GM18520 (cell line): ENCODE results near the gene CYB5R2.
"Not testable (repeated sequence)": the region's sequence is repeated elsewhere in the genome, so short reads cannot be mapped to it uniquely, and the experiment has no call there.

Source experiments
- ATAC-seq: cut with Tn5 transposase; IDR thresholded peaks from one replicate; pipeline ENCODE4 v1.9.1; 2021; ENCODE audit not compliant: unreplicated experiment

The CYB5R2 gene

DNA sequence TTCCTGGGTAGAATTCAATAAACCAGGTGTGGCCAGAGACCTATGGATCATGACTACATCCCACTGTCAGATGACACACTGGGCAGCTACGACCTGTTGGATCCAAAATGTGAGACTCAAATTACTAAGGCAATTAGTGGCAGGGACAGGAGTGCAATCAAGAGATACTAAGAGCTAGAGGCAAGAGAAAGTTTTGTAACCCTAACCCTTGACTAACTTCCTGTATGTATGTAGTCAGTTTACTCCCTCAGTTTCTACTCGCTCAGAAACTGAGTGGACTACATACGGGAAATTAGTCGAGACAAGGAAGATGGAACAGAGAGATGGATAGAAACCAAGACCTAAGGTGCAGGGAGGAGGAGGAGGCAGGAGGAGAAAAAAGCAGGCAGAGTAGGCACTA is 2.7 kb downstream of the CYB5R2 start:
- no peak for ATAC-seq

- no peak for ATAC-seq
Observed at GRCh38 chr11:7668911-7669310, 4.4 kb downstream of the CYB5R2 start.

DNA sequence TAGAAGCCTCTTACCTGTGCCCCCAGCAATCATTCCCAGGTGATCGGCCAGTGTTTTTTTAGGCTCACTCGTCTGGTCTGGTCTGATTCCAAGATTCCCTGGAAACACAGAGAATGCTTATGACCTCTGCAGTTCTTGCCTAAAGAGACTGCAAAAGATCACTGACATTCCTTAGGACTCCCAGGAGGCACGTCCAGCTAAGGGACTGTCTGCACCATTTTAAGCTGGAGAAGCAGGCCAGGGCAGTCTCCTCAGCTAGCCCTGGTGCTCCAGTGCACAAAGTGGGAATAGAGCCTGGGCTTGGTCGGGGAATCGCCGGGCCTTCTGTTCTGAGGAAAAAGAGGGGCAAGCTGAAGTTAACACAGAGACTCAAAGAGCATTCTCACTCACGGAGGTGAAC is 4.8 kb downstream of the CYB5R2 start:
- no peak for ATAC-seq

- ATAC-seq = no peak
Observed at GRCh38 chr11:7667460-7667859, 5.8 kb downstream of the CYB5R2 start.

- no peak for ATAC-seq
Observed at GRCh38 chr11:7666292-7666866, 6.9 kb downstream of the CYB5R2 start.

GRCh38 chr11:7665473-7666291 is 7.6 kb downstream of the CYB5R2 start:
- peak; percentile 92 for ATAC-seq

- no peak for ATAC-seq
Observed at GRCh38 chr11:7664867-7665266, 8.4 kb downstream of the CYB5R2 start.

GRCh38 chr11:7663531-7663930 is 9.8 kb downstream of the CYB5R2 start:
- ATAC-seq = not testable (repeated sequence)

DNA sequence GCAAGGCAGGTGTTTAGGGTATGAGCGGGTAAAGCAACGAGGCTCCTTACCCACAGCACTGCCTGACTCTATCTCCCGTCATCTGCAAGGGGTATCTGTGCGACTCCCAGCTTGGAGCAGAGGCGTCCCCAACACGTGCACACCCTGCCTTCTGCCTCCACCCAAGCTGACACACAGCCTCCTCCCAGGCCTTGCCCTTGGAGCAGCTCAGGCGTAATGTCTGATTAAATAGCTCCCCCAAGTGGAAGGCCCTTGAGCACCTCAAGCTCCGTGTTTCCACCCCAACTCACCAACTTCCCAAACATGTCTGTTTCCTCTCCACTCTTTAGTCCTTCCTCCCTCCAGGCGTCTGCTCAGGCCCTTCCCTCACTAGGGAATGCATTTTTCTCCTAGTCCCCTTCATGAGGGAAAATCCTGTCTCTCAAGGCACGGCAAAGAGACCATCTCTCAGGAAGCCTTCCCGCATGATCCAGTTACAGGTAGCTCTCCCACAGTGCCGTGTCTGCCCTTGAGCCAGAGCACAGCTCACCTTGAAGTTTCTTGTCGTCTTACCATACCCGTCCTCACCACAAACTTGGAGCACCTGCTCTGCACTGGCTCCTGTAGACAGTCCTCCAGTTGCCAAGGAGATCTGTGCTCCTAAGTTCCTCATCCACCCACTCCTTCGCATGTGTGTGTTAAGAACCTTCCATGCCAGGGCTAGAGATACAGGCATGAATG is 15.8 kb downstream of the CYB5R2 start:
- no peak for ATAC-seq

DNA sequence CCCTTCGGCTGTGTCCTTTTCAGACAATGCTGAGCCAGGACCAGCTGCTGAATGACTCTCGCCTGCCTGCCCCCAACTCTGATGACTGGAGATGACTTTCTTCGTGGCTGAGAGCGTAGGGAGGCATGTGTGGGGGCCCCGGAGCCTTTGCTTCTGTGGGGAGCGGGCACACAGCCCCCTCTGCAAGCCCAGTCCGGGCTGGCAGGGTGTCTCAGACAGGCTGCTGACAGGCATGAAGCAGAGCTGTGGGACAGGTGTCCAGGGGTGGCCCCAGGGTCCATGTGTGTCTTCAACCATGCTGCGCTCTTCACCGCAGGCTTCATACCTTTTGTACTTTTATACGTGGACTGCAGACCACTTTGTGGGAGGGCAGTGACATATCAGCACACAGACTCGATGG is 16.6 kb downstream of the CYB5R2 start:
- ATAC-seq = no peak

- no peak for ATAC-seq
Observed at GRCh38 chr11:7655253-7656217, 17.8 kb downstream of the CYB5R2 start.

DNA sequence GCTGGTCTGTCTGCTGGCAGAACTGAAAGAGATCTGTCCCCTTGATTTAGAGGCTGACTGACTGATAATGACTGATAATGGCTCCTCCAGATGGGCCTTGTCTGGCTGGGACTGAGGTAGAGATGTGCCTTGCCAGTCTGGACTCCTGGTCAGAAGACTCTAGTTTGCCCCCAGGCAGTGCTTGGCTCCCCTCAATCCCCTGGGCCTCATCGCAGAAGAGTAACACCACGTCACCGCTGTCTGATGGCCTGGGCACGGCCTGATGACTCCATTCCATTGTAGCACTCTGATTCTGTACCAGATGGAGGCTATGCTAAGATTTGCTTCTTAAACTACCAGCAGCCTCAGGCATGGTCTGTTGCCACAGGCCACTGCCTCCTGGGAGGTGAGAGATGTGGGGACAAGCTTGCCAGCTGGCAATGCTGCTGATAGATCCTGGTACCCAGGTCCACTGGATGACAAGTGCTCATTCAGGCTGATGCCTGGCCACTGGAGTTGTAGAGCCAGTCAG is 19.1 kb downstream of the CYB5R2 start:
- ATAC-seq = no peak

GRCh38 chr11:7651700-7652099 is 21.6 kb downstream of the CYB5R2 start:
- ATAC-seq = no peak

GRCh38 chr11:7651140-7651551 is 22.2 kb downstream of the CYB5R2 start:
- ATAC-seq = no peak

DNA sequence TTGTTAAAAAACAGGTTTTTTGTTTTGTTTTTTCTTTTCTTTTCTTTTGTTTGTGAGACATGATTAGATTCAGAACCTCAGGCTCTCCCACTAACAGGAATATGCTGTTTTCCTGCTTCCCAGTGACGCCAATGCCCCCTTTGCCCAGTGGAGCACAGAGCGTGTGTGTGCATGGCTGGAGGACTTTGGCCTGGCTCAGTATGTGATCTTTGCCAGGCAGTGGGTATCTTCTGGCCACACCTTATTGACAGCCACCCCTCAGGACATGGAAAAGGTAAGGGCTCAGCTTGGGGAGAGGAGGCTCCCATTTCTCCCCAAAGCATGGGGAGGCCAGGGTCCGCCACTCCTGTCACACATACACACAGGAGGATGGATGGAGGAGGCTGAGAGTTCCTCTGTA is 25.0 kb downstream of the CYB5R2 start:
- ATAC-seq = no peak

GRCh38 chr11:7646866-7647265 is 26.4 kb downstream of the CYB5R2 start:
- ATAC-seq = no peak

- ATAC-seq = no peak
Observed at GRCh38 chr11:7645206-7645605, 28.1 kb downstream of the CYB5R2 start.

GRCh38 chr11:7643314-7643713 is 30.0 kb downstream of the CYB5R2 start:
- no peak for ATAC-seq

DNA sequence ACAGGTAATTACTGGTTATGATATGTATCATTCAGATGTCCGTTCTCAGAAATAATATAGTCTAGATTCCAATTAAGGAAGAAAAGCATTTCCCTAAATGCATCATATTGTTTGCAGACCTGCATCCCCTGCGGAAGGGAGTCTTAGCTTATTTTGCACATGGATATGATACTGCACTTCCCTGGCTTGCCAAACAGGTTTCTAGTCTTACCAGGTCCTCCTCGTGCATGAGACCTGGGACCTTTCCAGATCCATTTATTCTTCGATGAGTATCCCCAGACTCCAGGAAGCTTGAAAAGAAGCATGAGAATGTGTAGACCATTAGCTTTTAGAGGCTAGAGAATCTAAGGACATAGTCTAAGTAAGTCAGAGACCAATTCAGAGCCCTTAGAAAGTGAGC is 30.6 kb downstream of the CYB5R2 start:
- ATAC-seq = no peak

- ATAC-seq = no peak
Observed at GRCh38 chr11:7640816-7641215, 32.5 kb downstream of the CYB5R2 start.

DNA sequence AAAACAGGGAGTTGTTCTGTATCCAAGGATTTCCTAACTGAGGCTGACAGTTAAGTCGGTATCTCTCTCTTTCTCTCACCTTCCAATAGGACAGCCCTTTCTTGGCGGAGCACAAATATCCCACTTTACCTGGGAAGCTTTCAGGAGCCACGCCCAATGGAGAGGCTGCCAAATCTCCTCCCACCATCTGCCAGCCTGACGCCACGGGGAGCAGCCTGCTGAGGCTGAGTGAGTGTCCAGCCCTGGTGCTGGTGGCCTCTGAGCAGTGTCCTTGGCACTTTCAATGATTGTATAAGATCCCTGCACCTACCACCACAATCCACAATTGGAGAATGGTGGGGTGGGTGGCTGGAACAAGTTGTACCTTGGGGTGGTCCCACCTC is 33.7 kb downstream of the CYB5R2 start:
- no peak for ATAC-seq
